PFSK-1 (cell line): ENCODE measurements around the gene NHLRC4.

Experiments
- POLR2AphosphoS5 ChIP-seq: IDR thresholded peaks from 2 replicates; pipeline ENCODE4 v1.6.1; 2012; ENCODE audit warnings: low read depth, mild to moderate bottlenecking, control low read depth, low read length, moderate library complexity
- SIN3A ChIP-seq: IDR thresholded peaks from 2 replicates; pipeline ENCODE4 v1.6.1; 2012; ENCODE audit warnings: mild to moderate bottlenecking, low read length, moderate library complexity, borderline replicate concordance; ENCODE audit not compliant: insufficient read depth
- TAF1 ChIP-seq: IDR thresholded peaks from 2 replicates; pipeline ENCODE4 v1.6.1; 2012; ENCODE audit warnings: low read length, control low read depth, borderline replicate concordance; ENCODE audit not compliant: insufficient read depth
- TF ChIP-seq, protein P1 (sequence below), 2 experiments: IDR thresholded peaks; 2 replicates each; pipeline versions ENCODE4 v1.6.1 to v1.8.0; 2011 to 2012; ENCODE audit warnings: low read depth in 2 of 2, low read length in 2 of 2, control low read depth in 1 of 2, inconsistent platforms in 1 of 2, mild to moderate bottlenecking in 1 of 2, moderate library complexity in 1 of 2; ENCODE audit not compliant: insufficient read depth in 1 of 2

DNA sequence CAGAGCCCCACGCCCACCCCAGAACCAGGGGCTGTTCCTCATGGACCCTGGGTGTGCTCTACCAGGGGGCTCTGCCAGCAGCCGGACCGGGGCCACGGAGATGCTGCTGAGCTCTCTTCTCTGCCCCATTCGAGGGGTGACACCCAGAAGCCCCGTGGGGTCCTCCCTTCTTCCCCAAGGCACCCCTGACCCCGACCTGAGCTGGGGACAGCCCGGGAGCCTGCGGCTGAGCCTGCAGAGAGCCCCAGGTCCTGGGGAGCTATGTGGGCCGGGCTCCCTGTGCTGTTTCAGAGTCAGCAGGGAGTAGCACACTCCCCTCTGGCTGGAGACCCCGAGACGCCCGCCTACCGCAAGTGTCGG lies 7.8 kb upstream of the NHLRC4 start:
- TF ChIP-seq POLR2AphosphoS5 = no peak
- no peak for TF ChIP-seq TAF1
- TF ChIP-seq, protein P1, sequence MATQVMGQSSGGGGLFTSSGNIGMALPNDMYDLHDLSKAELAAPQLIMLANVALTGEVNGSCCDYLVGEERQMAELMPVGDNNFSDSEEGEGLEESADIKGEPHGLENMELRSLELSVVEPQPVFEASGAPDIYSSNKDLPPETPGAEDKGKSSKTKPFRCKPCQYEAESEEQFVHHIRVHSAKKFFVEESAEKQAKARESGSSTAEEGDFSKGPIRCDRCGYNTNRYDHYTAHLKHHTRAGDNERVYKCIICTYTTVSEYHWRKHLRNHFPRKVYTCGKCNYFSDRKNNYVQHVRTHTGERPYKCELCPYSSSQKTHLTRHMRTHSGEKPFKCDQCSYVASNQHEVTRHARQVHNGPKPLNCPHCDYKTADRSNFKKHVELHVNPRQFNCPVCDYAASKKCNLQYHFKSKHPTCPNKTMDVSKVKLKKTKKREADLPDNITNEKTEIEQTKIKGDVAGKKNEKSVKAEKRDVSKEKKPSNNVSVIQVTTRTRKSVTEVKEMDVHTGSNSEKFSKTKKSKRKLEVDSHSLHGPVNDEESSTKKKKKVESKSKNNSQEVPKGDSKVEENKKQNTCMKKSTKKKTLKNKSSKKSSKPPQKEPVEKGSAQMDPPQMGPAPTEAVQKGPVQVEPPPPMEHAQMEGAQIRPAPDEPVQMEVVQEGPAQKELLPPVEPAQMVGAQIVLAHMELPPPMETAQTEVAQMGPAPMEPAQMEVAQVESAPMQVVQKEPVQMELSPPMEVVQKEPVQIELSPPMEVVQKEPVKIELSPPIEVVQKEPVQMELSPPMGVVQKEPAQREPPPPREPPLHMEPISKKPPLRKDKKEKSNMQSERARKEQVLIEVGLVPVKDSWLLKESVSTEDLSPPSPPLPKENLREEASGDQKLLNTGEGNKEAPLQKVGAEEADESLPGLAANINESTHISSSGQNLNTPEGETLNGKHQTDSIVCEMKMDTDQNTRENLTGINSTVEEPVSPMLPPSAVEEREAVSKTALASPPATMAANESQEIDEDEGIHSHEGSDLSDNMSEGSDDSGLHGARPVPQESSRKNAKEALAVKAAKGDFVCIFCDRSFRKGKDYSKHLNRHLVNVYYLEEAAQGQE (IDR thresholded peaks at IDR 0.05; ENCODE audit: insufficient read depth in 1 of 2, low read depth in 2 of 2, low read length in 2 of 2) = no peak
- TF ChIP-seq SIN3A = no peak
